ENCODE measurements around the gene LITAFD.

DNA sequence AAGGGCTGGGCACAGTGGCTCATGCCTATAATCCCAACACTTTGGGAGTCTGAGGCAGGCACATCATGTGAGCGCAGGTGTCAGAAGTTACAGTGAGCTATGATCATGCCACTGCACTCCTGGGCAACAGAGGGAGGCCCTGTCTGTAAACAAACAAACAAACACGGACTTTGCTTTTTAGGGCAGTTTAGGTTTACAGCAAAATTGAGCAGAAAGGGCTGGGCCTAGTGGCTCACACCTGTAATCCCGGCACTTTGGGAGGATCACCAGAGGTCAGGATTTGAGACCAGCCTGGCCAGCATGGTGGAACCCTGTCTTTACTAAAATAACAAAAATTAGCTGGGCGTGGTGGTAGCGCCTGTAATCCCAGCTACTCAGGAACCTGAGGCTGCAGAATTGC lies 10.1 kb upstream of the LITAFD start:
- TF ChIP-seq, protein P1, sequence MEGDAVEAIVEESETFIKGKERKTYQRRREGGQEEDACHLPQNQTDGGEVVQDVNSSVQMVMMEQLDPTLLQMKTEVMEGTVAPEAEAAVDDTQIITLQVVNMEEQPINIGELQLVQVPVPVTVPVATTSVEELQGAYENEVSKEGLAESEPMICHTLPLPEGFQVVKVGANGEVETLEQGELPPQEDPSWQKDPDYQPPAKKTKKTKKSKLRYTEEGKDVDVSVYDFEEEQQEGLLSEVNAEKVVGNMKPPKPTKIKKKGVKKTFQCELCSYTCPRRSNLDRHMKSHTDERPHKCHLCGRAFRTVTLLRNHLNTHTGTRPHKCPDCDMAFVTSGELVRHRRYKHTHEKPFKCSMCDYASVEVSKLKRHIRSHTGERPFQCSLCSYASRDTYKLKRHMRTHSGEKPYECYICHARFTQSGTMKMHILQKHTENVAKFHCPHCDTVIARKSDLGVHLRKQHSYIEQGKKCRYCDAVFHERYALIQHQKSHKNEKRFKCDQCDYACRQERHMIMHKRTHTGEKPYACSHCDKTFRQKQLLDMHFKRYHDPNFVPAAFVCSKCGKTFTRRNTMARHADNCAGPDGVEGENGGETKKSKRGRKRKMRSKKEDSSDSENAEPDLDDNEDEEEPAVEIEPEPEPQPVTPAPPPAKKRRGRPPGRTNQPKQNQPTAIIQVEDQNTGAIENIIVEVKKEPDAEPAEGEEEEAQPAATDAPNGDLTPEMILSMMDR (IDR thresholded peaks at IDR 0.05; ENCODE audit: low read depth, low read length, poor library complexity, severe bottlenecking): no peak
- TF ChIP-seq EZH2phosphoT487 (IDR thresholded peaks at IDR 0.05; ENCODE audit: borderline replicate concordance, low read length): no peak
